ENCODE results near the gene PPP1R14C.

The PPP1R14C gene

GRCh38 chr6:150142670-150143515, at the start of gene PPP1R14C:
PPP1R14C (plus strand) TSS chr6:150143044; CDS start chr6:150143193, 149 bp downstream.
- CTCF ChIA-PET, result interaction anchor here (1.0 to 1.5 kb wide), 3 partner anchors 14 to 252 kb away, joined by 3 to 5 read pairs (median 4); no protein-coding TSS in a partner anchor
- POLR2A ChIA-PET (ENCODE audit: low non-redundant PET), result no interaction called here
- no peak for TF ChIP-seq CTCF (conservative IDR thresholded peaks at IDR 0.05; ENCODE audit: low read depth)
- H3K27ac ChIP-seq, result peak within 1 kb of the TSS; percentile 94
- DNase-seq (ENCODE audit: low spot score), result peak; percentile 69

- H3K27ac ChIP-seq, result no peak overlapping the region
- CTCF ChIA-PET, result no interaction called here
- POLR2A ChIA-PET (ENCODE audit: low non-redundant PET), result interaction anchor here (0.5 kb wide), 1 partner anchor 15 kb away, joined by 3 read pairs; no protein-coding TSS in a partner anchor
These were observed 49.4 kb upstream of the PPP1R14C start for GRCh38 chr6:150093397-150093796.

GRCh38 chr6:150098155-150098554, 44.7 kb upstream of the PPP1R14C start:
- POLR2A ChIA-PET (ENCODE audit: low non-redundant PET), result no interaction called here
- no peak for TF ChIP-seq CTCF (conservative IDR thresholded peaks at IDR 0.05; ENCODE audit: low read depth)
- no peak overlapping the region for H3K27ac ChIP-seq
- no peak for DNase-seq (ENCODE audit: low spot score)
- CTCF ChIA-PET, result interaction anchor here (0.6 kb wide), 1 partner anchor 320 kb away, joined by 3 read pairs; no protein-coding TSS in a partner anchor

More at GRCh38 chr6:150093397-150093796, 49.4 kb upstream of the PPP1R14C start:
- no peak for DNase-seq (ENCODE audit: low spot score)
- TF ChIP-seq CTCF (conservative IDR thresholded peaks at IDR 0.05; ENCODE audit: low read depth), result no peak

- CTCF ChIA-PET, result interaction anchor here (0.6 kb wide), 1 partner anchor 290 kb away, joined by 3 read pairs; no protein-coding TSS in a partner anchor
- no peak for TF ChIP-seq CTCF (conservative IDR thresholded peaks at IDR 0.05; ENCODE audit: low read depth)
- DNase-seq (ENCODE audit: low spot score), result no peak
- POLR2A ChIA-PET (ENCODE audit: low non-redundant PET), result no interaction called here
- H3K27ac ChIP-seq, result no peak overlapping the region
These were observed 43.3 kb upstream of the PPP1R14C start for GRCh38 chr6:150099546-150099945.

GRCh38 chr6:150099953-150100352, 42.9 kb upstream of the PPP1R14C start:
- TF ChIP-seq CTCF (conservative IDR thresholded peaks at IDR 0.05; ENCODE audit: low read depth), result no peak
- H3K27ac ChIP-seq, result no peak overlapping the region
- DNase-seq (ENCODE audit: low spot score), result no peak
- ChIA-PET CTCF (no interaction called here), POLR2A (ENCODE audit: low non-redundant PET) (interaction anchor here (0.6 kb wide), 1 partner anchor 140 kb away, joined by 3 read pairs; no protein-coding TSS in a partner anchor)

GRCh38 chr6:150100745-150101144, 42.1 kb upstream of the PPP1R14C start:
- no peak overlapping the region for H3K27ac ChIP-seq
- ChIA-PET POLR2A (ENCODE audit: low non-redundant PET) (interaction anchor here (0.6 kb wide), 1 partner anchor 139 kb away, joined by 3 read pairs; no protein-coding TSS in a partner anchor), CTCF (no interaction called here)
- DNase-seq (ENCODE audit: low spot score), result no peak
- TF ChIP-seq CTCF (conservative IDR thresholded peaks at IDR 0.05; ENCODE audit: low read depth), result no peak

Measured in RWPE1 (cell line).